HG03571 (cell line): ENCODE results near the gene C1RL.

Experiments
- ATAC-seq: cut with Tn5 transposase; IDR thresholded peaks from one replicate; pipeline ENCODE4 v1.9.1; 2021; ENCODE audit not compliant: unreplicated experiment

Gene C1RL

DNA sequence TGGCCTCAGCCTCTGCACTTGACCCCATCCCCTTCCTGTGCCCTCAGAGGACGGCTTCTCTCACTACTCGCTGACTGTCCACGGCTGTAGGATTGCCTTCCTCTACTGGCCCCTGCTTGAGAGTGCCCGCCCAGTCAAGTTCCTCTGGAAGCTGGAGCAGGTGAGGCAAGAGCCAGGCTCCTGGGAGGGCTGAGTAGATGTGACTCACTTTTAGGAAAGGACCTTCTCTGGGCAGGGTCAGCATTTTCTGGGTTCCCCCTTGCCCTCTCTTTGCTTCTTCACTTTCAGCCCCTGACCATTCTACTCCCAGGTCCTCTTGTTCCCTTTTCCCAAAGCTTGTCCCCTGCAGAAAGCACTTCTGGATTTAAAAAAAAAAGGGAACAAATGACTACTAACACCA lies 28.9 kb upstream of the C1RL start:
- no peak for ATAC-seq

DNA sequence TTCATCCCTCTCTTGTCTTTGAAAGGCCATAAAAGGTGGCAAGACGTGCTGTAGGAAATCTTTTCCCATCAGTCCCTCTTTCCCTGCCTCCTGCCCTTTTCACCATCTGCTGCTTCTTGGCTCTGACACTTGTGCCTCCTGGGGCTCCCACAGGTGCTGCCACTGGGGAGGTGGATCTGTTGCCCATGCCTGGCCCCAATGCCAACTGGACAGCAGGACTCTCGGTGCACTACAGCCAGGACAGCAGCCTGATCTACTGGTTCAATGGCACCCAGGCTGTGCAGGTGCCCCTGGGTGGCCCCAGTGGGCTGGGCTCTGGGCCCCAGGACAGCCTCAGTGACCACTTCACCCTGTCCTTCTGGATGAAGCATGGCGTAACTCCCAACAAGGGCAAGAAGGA lies 27.7 kb upstream of the C1RL start:
- no peak for ATAC-seq

DNA sequence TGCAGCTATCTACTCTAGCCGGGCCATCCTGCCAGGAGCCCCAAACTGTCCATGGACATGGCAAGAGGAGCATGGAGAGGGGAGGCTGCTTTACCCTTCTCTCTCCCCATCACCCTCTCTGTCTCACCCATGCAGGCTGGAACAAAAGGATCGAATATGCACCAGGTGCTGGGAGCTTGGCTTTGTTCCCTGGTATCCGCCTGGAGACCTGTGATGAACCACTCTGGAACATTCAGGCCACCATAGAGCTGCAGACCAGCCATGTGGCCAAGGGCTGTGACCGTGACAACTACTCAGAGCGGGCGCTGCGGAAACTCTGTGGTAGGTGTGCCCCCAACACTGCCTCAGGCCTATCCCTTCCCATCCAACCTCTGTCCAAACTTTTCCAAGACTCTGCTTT lies 27.1 kb upstream of the C1RL start:
- ATAC-seq = no peak

DNA sequence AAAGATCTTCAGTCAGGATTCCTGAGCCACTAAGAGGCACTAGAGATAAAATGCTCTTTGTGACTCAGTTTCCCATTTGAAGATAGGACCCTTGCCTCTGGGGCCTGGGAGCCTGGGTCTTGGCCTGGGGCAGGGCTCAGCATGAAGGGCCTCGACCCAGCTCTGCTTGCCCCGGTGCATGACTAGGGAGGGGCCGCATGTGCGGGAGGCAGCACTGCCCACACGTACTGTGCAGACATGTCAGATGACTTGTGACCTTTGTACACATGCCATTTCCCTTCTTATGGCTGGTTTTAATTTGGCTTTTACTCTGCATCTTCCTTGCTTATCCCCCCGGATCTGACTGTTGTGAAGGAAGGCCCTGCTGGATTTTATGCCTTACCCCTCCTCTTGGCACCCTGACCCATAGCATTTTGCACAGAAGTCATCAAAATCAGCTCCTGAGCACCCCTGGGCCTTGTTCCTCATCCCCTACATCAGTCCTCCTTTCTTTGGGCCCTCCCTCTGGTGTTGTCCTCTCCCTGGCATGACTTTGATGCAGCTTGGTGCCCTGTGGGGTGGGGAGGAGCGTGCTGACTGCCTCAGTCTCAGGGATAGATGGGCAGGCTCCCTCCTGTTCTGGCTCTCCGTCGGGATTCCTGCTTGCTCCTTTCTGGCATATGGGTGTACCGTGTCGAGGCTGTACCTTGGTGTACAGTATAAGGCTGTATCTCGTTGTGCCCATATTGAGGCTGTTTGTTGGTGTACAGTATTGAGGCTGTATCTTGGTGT lies 25.6 kb upstream of the C1RL start:
- no peak for ATAC-seq

DNA sequence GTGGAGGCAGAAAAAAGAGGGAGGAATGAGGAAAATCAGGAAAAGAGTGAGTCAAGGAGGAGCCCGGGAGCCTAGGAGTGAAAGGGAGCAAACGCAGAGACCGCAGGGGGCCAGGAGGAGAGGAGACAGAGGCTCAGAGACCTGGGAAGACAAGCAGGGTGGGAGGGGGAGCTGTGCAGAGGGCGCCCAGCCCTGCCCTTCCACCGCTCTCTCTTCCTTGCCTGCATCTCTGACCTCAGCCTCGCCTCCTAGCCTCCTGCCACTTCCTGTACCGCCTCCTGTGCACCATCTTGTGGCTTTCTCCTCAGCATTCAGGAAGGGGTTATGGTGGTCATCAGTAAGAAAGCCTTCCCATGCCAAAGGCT lies 22.5 kb upstream of the C1RL start:
- ATAC-seq = no peak

DNA sequence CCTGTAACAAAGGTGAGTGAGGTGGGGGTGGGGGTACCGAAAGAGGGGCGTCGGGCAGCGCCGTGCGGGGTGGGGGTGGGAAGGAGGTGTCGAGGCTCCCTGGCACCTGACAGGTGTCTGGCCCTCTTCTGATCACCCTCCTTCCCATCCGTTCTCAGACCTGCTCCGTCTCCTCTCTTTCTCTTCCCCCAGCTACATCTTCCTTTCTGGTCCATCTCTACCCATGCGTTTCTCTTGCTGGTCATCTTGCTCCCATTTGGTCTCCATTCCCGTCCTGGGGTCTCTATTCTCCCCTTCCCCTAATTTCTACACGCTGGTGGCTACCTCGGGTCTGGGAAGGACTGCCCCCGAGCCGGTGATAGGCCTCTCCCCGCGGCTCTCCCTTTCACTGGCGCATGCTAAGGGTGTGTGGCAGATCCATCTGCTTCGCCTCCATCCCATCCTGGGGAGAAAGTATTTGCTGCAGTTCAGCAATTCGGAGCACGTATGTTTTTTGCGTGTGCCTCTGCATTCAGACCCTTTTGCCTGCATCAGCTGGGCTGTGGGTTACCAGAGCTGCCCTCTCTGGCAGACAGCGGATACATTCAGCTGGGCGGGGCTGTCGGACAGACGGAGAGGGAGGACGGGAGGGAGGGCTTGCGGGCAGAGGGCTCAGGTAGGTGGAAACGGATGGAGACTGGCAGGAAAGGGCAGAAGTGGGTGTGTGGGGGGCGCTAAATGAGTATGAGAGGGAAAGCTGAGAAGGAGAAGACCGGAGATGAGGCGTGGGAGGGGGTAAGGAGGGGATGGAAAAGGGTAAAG lies 21.9 kb upstream of the C1RL start:
- ATAC-seq = no peak

DNA sequence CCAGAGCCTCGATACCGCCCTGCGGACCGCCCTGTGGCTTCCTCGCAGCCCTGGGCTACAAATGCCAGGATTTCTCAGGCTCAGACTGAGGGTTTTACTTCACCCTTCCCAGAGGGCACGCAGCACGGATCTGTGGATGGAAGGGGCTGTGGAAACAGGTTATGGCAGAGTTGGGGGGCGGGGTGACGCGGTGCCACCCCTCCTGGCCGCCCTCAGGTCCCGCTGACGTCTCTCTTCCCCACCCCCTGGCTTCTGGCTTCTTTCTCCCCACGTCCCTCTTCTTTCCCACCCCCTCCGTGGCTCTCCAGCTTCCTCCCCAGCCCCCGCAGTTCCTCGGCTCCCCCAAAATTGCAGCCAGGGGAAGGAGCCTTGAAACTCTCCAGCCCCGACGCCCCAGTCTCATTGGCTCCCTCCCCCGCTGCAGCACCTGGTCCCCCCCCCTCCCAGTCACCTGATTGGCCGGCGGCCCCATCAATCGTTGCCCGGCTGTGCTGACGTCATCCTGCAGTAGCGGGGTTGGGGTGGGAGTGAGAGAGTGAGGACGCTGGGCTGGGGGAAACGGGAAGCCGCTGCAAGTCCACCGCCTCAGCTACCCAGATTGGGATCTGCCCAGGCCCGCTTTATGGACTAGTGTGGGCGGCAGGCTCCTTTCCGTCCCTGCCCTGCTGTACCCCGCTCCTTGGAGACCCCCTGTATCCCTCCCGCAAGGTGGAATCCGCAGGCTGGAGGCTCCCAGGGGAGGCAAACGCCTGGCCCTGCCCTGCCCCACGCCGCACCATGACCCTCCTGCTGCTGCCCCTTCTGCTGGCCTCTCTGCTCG lies 21.1 kb upstream of the C1RL start, which contains the start of gene CLSTN3:
TSS of gene CLSTN3 (plus strand) at position 500 of the 820 bp plus-strand sequence. CDS start at position 778, 278 bp downstream.
- peak; percentile 55 for ATAC-seq

DNA sequence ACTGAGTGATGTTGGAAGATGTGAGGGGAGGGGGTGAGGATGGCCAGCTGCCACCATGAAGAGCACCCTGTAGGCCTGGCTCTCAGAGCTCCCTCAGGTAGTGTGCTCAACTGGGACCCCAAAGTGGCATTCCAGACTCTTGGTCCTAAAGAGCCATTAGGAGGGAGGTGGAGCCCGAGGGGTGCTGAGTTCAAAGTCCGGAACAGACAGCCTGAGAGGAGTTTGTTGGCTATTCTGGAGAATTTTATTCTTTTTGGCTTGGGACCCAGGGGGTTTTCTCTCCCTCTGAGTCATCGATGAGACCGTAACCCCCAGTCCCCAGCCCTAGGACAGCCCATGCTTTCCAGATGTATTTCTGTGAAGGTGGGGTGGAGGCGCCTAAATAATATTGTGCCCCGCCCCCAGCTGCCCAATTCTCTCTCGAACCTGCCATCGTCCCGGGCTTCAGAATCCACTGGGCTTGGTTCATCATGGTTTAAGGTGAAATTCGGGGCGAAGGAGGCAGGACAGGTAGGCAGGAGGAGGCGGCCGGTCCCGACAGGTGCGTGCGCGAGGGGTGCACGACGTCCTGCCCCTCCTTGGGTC lies 20.4 kb upstream of the C1RL start:
- no peak for ATAC-seq

DNA sequence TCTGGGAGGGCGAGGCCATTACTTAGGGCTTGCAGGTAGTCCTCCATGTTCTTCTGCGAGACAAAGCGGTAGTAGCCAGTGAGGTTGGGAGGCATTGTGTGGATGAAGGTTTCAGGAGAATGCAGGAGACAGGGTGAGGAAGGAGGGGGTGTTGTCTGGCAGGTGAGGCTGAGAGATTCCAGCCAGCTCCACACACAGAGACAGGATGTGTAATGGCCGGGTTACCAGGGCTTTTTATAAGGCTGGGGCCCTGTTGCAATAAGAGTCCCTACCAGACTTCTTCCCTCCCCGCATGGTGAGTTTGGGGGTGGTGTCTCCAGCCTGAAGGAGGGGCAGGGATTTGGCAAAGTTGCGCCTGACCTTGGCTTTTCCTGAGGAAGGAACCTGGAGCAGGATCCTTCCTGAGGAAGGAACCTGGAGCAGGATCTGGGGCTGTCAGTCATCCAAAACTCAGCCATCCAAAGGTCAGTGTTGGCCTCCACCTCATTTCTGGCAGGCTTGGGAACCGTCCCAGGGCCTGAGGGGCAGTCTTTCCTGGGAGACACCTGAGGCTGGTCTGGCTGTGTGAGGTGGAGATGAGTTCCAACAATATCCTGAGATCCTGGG lies 19.8 kb upstream of the C1RL start, which contains the start of gene RBP5:
TSS of gene RBP5 (minus strand) at position 209 of the 606 bp plus-strand sequence. CDS start at position 95, 114 bp downstream.
- no peak for ATAC-seq

DNA sequence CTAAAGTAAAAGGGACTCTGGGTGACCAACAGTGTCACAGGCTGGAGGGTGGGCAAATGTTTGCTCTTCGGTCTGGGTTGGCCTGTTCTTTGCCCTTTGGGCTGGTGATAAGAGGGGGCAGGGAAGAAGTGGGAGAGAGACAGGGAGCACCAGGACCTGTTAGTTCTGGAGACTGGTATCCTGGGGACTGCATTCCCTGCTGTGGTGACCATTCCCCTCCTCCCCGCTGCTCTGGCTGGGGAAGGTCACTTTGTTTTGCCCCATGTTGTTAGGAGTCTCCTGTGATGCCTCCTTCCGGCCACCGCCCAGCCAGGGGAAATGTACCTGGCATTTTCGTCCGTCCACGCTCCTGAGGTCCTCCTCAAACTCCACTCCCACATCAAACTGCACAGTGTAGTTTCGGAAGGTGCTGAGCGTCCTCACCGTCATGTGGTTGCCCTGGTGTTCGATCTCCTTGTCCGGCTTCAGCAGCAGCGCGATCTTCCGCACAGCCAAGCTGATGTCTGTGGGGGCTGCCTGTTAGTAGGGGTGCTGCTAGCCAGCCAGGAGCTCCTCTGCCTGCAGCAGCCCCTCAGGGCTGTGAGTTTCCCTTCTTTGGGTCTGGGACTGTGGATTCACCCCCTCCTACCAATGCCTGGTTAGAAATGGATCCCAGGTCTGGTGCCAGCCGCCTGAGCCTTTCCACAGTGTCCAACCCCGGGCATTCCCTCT lies 19.1 kb upstream of the C1RL start:
- no peak for ATAC-seq

DNA sequence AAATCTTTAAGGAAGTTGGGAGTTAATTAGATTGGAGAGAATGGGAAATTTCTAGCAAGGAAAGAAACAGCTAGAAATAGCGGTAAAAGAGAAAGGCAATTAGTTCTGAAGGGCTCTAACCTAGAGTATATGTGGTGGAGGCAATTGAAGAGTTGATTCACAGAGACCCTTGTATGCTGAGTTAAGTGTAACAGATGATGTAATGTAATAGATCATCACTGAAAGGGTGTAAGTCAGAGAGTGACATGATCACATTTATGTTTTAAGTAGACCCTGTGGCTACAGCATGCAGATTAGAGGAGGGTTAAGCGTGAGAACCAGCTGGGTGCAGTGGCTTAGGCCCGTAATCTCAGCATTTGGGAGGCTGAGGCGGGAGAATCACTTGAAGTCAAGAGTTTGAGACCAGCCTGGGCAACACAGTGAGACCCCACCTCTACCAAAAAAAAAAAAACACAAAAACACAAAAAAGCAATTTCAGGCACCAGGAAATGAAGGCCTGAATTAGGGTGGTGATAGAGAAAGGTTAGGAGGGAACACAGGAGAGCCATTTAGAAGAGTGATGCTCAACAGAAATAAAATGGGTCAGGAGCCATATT lies 16.7 kb upstream of the C1RL start:
- no peak for ATAC-seq

DNA sequence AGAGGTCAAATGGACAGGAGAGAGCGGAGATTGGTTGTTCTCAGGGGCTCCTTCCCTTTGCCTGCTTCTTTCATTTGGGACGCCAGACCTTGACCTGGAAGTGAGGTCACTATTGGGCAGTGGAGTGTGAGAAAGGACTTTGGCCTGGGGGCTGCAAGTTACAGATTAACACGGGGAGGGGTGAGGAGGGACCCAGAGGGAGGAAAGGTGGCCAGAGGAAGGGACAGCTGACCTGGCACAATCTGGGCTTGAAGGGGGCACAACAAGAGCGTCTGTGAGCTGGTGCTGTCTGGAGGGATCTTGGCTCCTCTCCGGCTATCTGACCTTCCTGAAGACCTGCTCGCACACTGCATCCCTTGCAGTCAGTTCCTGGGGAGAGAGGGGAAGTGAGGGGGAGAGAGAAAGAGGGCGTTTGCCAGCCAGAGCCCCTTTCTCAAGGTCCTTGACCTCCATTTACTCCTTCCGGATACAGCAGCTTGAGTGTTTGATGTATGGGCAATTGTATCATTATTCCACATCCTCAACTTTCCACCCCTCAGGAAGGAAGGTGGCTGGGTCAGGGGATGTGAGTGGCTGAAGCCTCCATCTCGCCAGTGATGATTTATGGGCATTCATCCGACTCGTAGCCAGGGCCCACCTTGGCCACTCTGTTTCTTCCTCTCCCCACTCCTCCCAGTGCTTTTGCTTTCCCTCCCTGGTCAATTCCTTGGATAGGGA lies 14.9 kb upstream of the C1RL start:
- no peak for ATAC-seq

DNA sequence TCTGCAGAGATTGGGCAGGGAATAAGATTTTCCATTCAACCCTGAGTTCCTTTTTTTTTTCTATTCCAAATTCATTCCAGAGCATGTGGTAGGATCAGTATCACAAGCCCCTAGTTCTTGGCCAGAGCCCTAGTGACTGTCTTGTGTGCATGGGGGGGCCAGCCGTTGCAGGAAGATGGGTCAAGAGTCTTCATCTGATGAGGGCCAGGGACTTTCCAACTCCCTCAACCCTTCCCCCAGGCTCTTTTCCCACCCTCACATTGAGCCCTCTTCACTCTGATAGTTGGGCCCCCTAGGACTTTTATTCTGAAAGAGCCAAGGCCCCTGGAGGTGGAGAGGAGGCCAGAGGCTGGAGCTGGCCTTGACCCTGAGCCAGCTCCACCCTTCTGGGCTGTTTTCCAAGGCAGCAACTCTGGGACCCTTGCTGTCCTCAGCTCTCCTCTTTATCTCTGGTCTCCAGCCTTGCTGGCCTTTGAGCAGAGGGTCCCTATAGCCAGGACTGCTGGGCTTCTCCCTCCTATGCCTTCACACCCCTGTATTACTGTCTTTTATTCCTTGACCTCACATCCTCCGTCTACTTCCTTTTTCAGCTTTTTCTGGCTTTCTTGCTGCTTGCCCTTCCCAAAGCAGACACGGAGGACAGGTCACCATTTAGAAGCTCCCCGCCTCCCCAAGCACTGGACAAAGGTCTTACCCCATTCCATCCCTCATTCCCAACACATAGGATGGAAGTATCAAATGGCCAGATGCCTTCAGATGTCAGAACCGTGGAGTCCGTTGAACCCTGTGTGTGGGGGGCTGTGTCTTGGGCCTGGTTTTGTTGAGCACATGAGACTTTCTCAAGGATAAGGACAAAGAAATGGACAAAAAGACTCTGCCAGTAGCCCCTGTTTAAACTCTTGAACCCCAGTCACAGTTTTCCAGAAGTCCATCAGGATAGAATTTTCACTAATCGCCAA lies 14.1 kb upstream of the C1RL start:
- ATAC-seq = no peak

DNA sequence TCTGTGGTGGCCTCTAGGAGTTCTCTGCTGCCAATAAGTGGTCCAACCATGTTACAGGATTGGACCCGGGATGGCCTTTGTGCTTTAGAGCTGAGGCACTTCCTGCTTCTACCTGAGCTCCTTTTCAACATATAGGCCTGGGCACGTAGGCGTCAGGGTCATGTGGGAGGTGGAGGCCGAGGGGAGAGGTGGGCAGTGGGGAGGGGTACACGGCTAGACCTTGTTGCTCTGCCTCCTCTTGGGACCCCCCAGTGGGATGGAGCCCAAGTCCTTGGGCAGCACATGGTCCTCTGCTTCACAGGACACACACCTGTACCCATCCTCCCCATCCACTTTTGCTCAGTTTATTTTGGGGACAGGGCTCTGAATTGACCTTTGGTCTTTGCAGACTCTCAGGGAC lies 12.3 kb upstream of the C1RL start:
- no peak for ATAC-seq

DNA sequence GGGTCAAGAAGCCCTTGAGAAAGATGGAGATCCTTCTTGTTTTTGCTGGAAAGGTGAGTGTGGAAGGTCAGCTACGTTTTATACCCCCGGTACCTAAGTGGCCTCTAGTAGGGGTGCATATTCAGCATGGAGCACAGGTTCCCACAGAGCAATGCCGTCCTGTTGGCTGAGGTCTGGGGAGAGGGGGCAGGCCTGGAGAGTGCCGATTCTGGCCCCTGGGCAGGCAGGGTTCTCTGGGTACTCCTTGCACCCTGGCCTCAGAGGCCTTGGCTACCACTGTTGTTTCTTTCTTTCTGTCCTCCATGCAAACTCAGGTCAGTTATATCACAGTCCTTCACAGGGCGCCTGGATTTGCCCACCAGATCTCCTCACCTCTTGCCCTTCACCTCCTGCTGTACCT lies 11.2 kb upstream of the C1RL start:
- ATAC-seq = no peak

DNA sequence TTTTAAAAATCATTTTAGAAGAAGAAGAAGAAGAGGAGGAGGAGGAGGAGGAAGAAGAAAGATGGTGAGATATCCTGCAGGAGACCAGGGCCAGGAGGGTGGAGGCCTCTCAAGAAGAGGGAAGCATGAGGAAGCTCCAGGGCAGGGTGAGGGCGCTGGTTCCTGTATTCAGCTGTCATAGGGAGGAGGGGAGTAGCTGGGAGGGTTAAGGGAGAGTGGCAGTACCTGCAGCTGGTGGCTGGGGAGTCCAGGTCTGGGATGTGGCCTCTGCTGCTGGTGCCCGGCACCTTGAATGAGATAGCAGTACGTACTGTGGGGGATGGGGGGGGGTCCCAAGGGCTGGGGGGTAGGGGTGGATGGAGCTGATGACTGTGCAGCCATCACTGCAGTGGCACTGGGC lies 9.9 kb upstream of the C1RL start:
- no peak for ATAC-seq

DNA sequence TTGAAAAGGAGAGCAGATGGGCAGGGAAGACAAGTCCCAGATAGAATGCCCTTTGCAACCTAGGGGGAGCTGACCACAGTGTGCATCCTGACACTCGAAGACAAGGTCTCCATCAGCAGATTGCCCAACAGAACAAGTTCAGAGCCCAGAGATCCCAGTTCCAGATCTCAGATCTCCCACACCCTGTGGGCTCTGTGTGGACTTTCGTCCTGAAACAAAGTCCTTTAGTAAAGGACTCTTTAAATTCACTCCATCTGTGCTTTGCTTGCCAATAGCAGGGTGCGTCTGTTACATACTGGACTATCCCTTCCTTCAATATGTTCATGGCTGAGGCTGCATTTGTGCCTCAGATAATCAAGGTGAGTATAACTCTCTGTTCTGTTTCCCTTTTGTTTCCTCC lies 8.7 kb upstream of the C1RL start:
- no peak for ATAC-seq

DNA sequence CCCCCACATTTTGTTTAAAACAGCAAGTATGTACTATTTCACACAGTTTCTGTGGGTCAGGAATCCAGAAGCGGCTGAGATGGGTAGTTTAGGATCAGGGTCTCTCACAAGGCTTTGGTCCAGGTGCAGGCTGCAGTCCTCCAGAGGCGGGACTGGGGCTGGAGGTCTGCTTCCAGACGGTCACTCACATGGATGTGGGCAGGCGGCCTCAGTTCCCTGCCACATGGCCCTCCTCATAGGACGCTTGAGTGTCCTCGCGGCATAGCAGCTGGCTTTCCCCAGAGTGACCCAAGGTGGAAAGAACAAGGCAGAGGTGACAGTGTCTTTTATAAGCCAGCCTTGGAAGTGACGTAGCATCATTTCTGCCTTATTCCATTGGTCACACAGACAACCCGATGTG lies 7.9 kb upstream of the C1RL start:
- ATAC-seq = no peak
